CD14-positive monocyte (primary cell): Measurements from ENCODE around the gene ZSCAN16. TPM values are rescaled to one million over a fixed set of nuclear protein-coding genes. Genes with fewer than 3 reads are reported as not detected.
A peak's percentile ranks its signal among the peaks of the same experiment; 100 is the strongest.

Experiments
- DNase-seq, 3 donors: peaks; one replicate each; pipeline ENCODE4 v3.0.0-alpha.2; 2011 to 2022
- H2AFZ ChIP-seq: 2 replicates; pipeline ENCODE4 v1.6.0; 2012; ENCODE audit warnings: mild to moderate bottlenecking, low read depth, low read length, inconsistent platforms; ENCODE audit not compliant: insufficient read depth, poor library complexity, severe bottlenecking
- H3K27ac ChIP-seq, 2 donors: 1 replicate in 1 of 2; 2 replicates in 1 of 2; pipeline ENCODE4 v1.5.1; 2012 to 2013; ENCODE audit warnings: low read length in 2 of 2, control low read depth in 1 of 2, inconsistent platforms in 1 of 2, low read depth in 1 of 2, mild to moderate bottlenecking in 1 of 2
- H3K27me3 ChIP-seq, 2 donors: one replicate each; pipeline versions ENCODE4 v1.6.0 to v1.6.1; 2011 to 2013; ENCODE audit warnings: low read length in 2 of 2; ENCODE audit not compliant: control insufficient read depth in 2 of 2, insufficient read depth in 2 of 2
- H3K36me3 ChIP-seq, 2 donors: replicated peaks in 1 of 2; 1 replicate in 1 of 2; 2 replicates in 1 of 2; pipeline versions ENCODE4 v1.5.1 to v1.6.1; 2012 to 2013; ENCODE audit warnings: low read length in 2 of 2, control low read depth in 1 of 2, inconsistent platforms in 1 of 2, mild to moderate bottlenecking in 1 of 2; ENCODE audit not compliant: insufficient read depth in 2 of 2, control insufficient read depth in 1 of 2
- H3K4me1 ChIP-seq, 2 donors: 1 replicate in 1 of 2; 2 replicates in 1 of 2; pipeline versions ENCODE4 v1.5.1 to v1.6.1; 2012 to 2013; ENCODE audit warnings: low read length in 2 of 2, control low read depth in 1 of 2, inconsistent platforms in 1 of 2, mild to moderate bottlenecking in 1 of 2, moderate library complexity in 1 of 2; ENCODE audit not compliant: insufficient read depth in 2 of 2, control insufficient read depth in 1 of 2
- H3K4me2 ChIP-seq: replicated peaks from 2 replicates; pipeline ENCODE3; 2012; ENCODE audit warnings: low read length, moderate library complexity, mild to moderate bottlenecking; ENCODE audit not compliant: poor library complexity, severe bottlenecking; ENCODE audit errors: extremely low read depth
- H3K4me3 ChIP-seq, 3 experiments: fragments of 200-600 bp in 1 of 3; sonication (generic) in 1 of 3; replicated peaks in 1 of 3; 1 replicate in 2 of 3; 2 replicates in 1 of 3; pipeline ENCODE4 v1.5.1; 2011 to 2013; ENCODE audit warnings: low read length in 3 of 3, mild to moderate bottlenecking in 3 of 3, control low read depth in 2 of 3, low read depth in 2 of 3, inconsistent platforms in 1 of 3, moderate library complexity in 1 of 3
- H3K79me2 ChIP-seq: 2 replicates; pipeline ENCODE4 v1.6.0; 2012; ENCODE audit warnings: mild to moderate bottlenecking, control low read depth, inconsistent platforms, low read length, moderate library complexity; ENCODE audit not compliant: insufficient read depth
- H3K9ac ChIP-seq: 2 replicates; pipeline ENCODE4 v1.6.0; 2017; ENCODE audit warnings: low read length, mild to moderate bottlenecking; ENCODE audit not compliant: insufficient read depth, poor library complexity, severe bottlenecking
- H3K9me3 ChIP-seq, 2 donors: replicated peaks in 1 of 2; 1 replicate in 1 of 2; 2 replicates in 1 of 2; pipeline versions ENCODE4 v1.5.1 to v1.6.1; 2012 to 2013; ENCODE audit warnings: low read length in 2 of 2, control low read depth in 1 of 2; ENCODE audit not compliant: control insufficient read depth in 1 of 2, insufficient read depth in 1 of 2
- H4K20me1 ChIP-seq: 2 replicates; pipeline ENCODE4 v1.6.0; 2012; ENCODE audit warnings: mild to moderate bottlenecking, low read length, control low read depth, moderate library complexity; ENCODE audit not compliant: insufficient read depth
- H3K27ac Mint-ChIP-seq, 7 donors: one replicate each; pipeline ENCODE4 v1.8.0; 2020; ENCODE audit warnings: mild to moderate bottlenecking in 7 of 7, mixed read lengths in 7 of 7, moderate library complexity in 6 of 7, inconsistent platforms in 2 of 7
- H3K27me3 Mint-ChIP-seq, 3 donors: one replicate each; pipeline ENCODE4 v1.8.0; 2021 to 2022; ENCODE audit warnings: low read depth in 3 of 3, mild to moderate bottlenecking in 3 of 3, mixed read lengths in 3 of 3, moderate library complexity in 3 of 3, inconsistent platforms in 1 of 3
- H3K36me3 Mint-ChIP-seq, 2 donors: one replicate each; pipeline ENCODE4 v1.8.0; 2020; ENCODE audit warnings: mixed read lengths in 2 of 2, inconsistent platforms in 1 of 2, mild to moderate bottlenecking in 1 of 2
- H3K4me1 Mint-ChIP-seq: one replicate; pipeline ENCODE4 v1.8.0; 2020; ENCODE audit warnings: mild to moderate bottlenecking, mixed read lengths
- H3K4me3 Mint-ChIP-seq, 2 donors: one replicate each; pipeline ENCODE4 v1.8.0; 2020; ENCODE audit warnings: mild to moderate bottlenecking in 2 of 2, mixed read lengths in 2 of 2, moderate library complexity in 1 of 2
- H3K9me3 Mint-ChIP-seq, 7 donors: one replicate each; pipeline ENCODE4 v1.8.0; 2020 to 2022; ENCODE audit warnings: mixed read lengths in 7 of 7, mild to moderate bottlenecking in 6 of 7, moderate library complexity in 6 of 7, inconsistent platforms in 2 of 7
- CTCF ChIP-seq: fragments of 200-600 bp; IDR thresholded peaks from one replicate; pipeline ENCODE4 v1.8.0; 2022; ENCODE audit warnings: antibody characterized with exemption, mild to moderate bottlenecking
- WGBS: methylation state at CpG from one replicate; pipeline ENCODE4 v1.1.5; 2013; ENCODE audit warnings: missing lambda C conversion rate; ENCODE audit not compliant: insufficient coverage; 5-methylcytosine and 5-hydroxymethylcytosine counted together
- intact Hi-C, 2 donors: fragments of 100-400 bp; cut with micrococcal nuclease; formaldehyde crosslinking; loops; one replicate each; pipeline versions ENCODE4 v1.15.0 to v1.15.1; 2023
- polyA plus RNA-seq, 3 donors: library from polyadenylated mRNA; depleted of rRNA in 1 of 3; unstranded in 2 of 3; stranded (reverse) in 1 of 3; fragments of 300-500 nt in 2 of 3; fragments of >200 nt in 1 of 3; fragmentation: Illumina TruSeq in 2 of 3; gene quantifications; 1 replicate in 2 of 3; 2 replicates in 1 of 3; pipeline ENCODE4 v1.2.3, GENCODE V29; 2012 to 2021

Gene ZSCAN16
- polyA plus RNA-seq, 3 donors: 3.5 to 5.9 (median 4.0) TPM

- Histone ChIP-seq H3K27me3 (no peaks in the 10 kb centered on the region), H3K79me2 (no peaks in the 10 kb centered on the region), H2AFZ (peak overlapping the region; percentile 99), H3K9me3 (no peaks in the 10 kb centered on the region), H3K27ac (peak overlapping the region; percentile 80 to 94), H3K36me3 (no peaks in the 10 kb centered on the region), H4K20me1 (no peaks in the 10 kb centered on the region), H3K4me1 (peaks cover 4 to 8% of the 10 kb centered on the region in 2 donors), H3K4me2 (peak overlapping the region; percentile 98), H3K4me3 (peak overlapping the region; percentile 53 to 98 (median 80)), H3K9ac (peak overlapping the region; percentile 77)
- intact Hi-C loops: loop anchor here (2.0 to 10.0 kb wide), 5 partner anchors 56 to 1546 kb away; partner anchors contain the start of genes HMGN4 (in 1 of the 2), ZKSCAN4 (in 1 of the 2) and ZSCAN31 (in 1 of the 2)
- Mint-ChIP-seq H3K9me3 (peaks cover 0 to 3% (median 2%) of the 10 kb centered on the region in 7 donors), H3K27ac (peak overlapping the region; percentile 93 to 100 (median 99)), H3K36me3 (no peaks in the 10 kb centered on the region), H3K27me3 (peaks cover 0 to 2% (median 0%) of the 10 kb centered on the region in 3 donors), H3K4me3 (peak overlapping the region; percentile 96 to 97), H3K4me1 (peaks cover 13% of the 10 kb centered on the region)
- no peak for TF ChIP-seq CTCF
- under 1% methylated on average over 42 of the region's 46 CpGs for WGBS
- peak; percentile 94 to 96 (median 95) for DNase-seq
Measured at GRCh38 chr6:28080631-28081485, 43.6 kb upstream of the ZSCAN16 start.

- no peaks in the 10 kb centered on the region for H3K79me2 ChIP-seq
- peak; percentile 21 to 64 (median 37) for DNase-seq
- H3K4me3 ChIP-seq: peak overlapping the region; percentile 53 to 98 (median 80)
- Mint-ChIP-seq H3K4me3 (peak overlapping the region; percentile 96 to 97), H3K4me1 (peaks cover 13% of the 10 kb centered on the region), H3K36me3 (no peaks in the 10 kb centered on the region), H3K27ac (peak overlapping the region; percentile 93 to 100 (median 99)), H3K27me3 (peaks cover 0 to 2% (median 0%) of the 10 kb centered on the region in 3 donors), H3K9me3 (peaks cover 0 to 6% (median 2%) of the 10 kb centered on the region in 7 donors)
- H4K20me1 ChIP-seq: no peaks in the 10 kb centered on the region
- no peaks in the 10 kb centered on the region for H3K27me3 ChIP-seq
- no peaks in the 10 kb centered on the region for H3K9me3 ChIP-seq
- peak overlapping the region in 1 of 2 donors; percentile 94 for H3K27ac ChIP-seq
- intact Hi-C loops: loop anchor here (2.0 to 10.0 kb wide), 5 partner anchors 55 to 1547 kb away; partner anchors contain the start of genes HMGN4 (in 1 of the 2), ZKSCAN4 (in 1 of the 2) and ZSCAN31 (in 1 of the 2)
- peak overlapping the region; percentile 99 for H2AFZ ChIP-seq
- peak overlapping the region; percentile 77 for H3K9ac ChIP-seq
- 0% methylated on average over 4 of the region's 4 CpGs for WGBS
- no peaks in the 10 kb centered on the region for H3K36me3 ChIP-seq
- peaks cover 4 to 8% of the 10 kb centered on the region in 2 donors for H3K4me1 ChIP-seq
- peak overlapping the region; percentile 98 for H3K4me2 ChIP-seq
- TF ChIP-seq CTCF: no peak
Measured at GRCh38 chr6:28081486-28081751, 43.0 kb upstream of the ZSCAN16 start.
